ENCODE results near the gene RHBDD1.

RHBDD1 gene

GRCh38 chr2:226892729-226893128, 56.9 kb downstream of the RHBDD1 start:
- TF ChIP-seq CTCF (conservative IDR thresholded peaks at IDR 0.05; ENCODE audit: low read depth, low read length), result no peak
- no peak overlapping the region for H3K4me3 ChIP-seq (ENCODE audit: low read depth, low read length)
- DNase-seq (ENCODE audit: low read depth), result peak; percentile 44

GRCh38 chr2:226893216-226893615, 57.4 kb downstream of the RHBDD1 start:
- no peak overlapping the region for H3K4me3 ChIP-seq (ENCODE audit: low read depth, low read length)
- peak; percentile 10 for DNase-seq (ENCODE audit: low read depth)
- TF ChIP-seq CTCF (conservative IDR thresholded peaks at IDR 0.05; ENCODE audit: low read depth, low read length), result no peak

GRCh38 chr2:226894752-226895151, 58.9 kb downstream of the RHBDD1 start:
- no peak overlapping the region for H3K4me3 ChIP-seq (ENCODE audit: low read depth, low read length)
- no peak for DNase-seq (ENCODE audit: low read depth)
- no peak for TF ChIP-seq CTCF (conservative IDR thresholded peaks at IDR 0.05; ENCODE audit: low read depth, low read length)

- DNase-seq (ENCODE audit: low read depth), result no peak
- H3K4me3 ChIP-seq (ENCODE audit: low read depth, low read length), result no peak overlapping the region
- no peak for TF ChIP-seq CTCF (conservative IDR thresholded peaks at IDR 0.05; ENCODE audit: low read depth, low read length)
These were observed 59.7 kb downstream of the RHBDD1 start for GRCh38 chr2:226895579-226895978.

GRCh38 chr2:226898121-226898520, 62.3 kb downstream of the RHBDD1 start:
- H3K4me3 ChIP-seq (ENCODE audit: low read depth, low read length), result no peak overlapping the region
- TF ChIP-seq CTCF (conservative IDR thresholded peaks at IDR 0.05; ENCODE audit: low read depth, low read length), result no peak
- no peak for DNase-seq (ENCODE audit: low read depth)

- H3K4me3 ChIP-seq (ENCODE audit: low read depth, low read length), result no peak overlapping the region
- no peak for DNase-seq (ENCODE audit: low read depth)
- TF ChIP-seq CTCF (conservative IDR thresholded peaks at IDR 0.05; ENCODE audit: low read depth, low read length), result no peak
These were observed 63.0 kb downstream of the RHBDD1 start for GRCh38 chr2:226898897-226899296.

- TF ChIP-seq CTCF (conservative IDR thresholded peaks at IDR 0.05; ENCODE audit: low read depth, low read length), result no peak
- no peak overlapping the region for H3K4me3 ChIP-seq (ENCODE audit: low read depth, low read length)
- no peak for DNase-seq (ENCODE audit: low read depth)
These were observed 66.5 kb downstream of the RHBDD1 start for GRCh38 chr2:226902041-226902966.

Data from choroid plexus epithelial cell (primary cell).